D341Med (cell line): ENCODE data around the gene DMRT1.

Experiments used
- DNase-seq: peaks from one replicate; pipeline ENCODE4 v3.0.0; 2012; ENCODE audit warnings: low spot score

The DMRT1 gene

DNA sequence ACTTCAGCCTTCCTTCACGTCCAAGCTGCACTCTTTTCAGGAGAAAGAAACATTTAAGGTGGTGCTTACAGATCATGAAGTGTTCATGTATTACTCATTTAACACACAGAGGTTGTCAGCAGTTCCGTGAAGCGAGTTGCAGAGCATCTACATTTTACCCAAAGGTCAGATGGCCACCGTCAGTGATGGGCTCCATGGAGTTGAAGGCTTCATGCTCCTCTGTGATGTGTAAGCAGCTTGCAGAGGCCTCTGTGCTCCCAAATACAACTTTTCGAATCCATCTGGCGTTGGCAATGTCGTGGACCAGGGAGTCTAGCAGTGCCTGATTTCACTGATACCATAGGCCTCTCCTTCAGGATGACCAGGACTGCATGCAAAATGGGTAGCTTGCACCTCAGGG, 81.2 kb downstream of the DMRT1 start:
- no peak for DNase-seq

DNA sequence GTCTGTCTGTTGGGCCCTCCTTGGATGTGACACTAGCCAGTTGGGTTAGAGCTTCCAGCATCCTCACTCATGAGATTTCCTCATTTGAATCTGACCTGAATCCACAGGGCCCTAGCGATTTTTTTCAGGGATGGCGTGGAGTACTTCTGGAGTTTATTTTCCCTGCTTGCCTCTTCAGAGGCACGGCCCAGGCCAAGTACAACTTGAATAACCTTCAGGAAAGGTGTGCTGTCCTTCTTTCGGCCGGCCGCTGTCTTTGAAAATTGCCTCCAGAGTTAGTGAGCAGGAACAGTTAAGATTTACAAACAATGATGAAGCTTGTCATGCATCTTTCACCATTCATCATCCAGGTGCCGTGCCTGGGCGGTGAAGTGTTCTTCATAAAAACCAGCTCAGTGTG, 85.5 kb downstream of the DMRT1 start:
- no peak for DNase-seq

DNA sequence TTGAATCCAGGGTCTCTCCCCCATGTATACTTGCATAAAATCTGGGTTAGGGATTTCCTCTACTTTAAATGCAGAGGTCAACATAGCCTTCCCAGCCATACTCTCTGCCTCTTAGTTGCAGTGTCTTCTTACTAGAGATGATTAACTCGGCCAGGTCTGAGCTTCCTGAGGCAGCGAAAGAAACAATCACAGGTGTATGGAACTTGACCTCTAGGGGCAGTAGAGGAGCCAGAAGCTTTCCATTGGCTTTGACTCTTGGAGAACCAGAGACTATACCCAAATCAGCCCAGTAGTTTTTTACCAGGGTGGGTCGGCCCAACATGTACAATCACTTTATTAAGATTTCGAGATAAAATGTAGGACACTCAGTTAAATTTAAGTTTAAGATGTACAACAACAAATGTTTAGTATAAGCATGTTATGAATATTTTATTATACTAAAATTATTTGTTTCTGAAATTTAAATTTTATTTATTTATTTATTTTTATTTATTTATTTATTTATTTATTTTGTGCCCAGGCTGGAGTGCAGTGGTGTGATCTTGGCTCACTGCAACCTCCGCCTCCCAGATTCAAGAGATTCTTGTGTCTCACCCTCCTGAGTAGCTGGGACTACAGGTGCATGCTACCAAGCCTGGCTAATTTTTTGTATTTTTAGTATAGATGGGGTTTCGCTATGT, 87.0 kb downstream of the DMRT1 start:
- peak; percentile 60 for DNase-seq

DNA sequence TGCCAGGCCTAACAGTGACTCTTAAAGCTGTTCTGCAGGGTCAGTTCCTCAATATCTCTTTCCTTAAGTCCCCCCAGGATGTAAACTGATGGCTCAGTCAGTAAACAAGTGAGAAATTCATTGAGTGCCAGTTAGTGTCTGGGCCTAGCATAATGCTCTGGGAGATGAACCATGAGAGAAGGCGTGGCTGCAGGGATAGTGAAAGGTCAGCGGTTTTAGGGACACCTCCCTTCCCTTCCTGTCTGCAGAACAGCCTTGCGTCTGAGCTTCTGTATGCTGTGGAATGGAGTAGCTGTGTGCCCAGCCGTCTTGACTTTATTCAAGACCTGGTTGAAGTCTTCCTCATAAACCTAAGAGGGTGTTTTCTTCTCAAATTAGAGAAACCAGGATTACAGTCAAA, 88.2 kb downstream of the DMRT1 start:
- no peak for DNase-seq

DNA sequence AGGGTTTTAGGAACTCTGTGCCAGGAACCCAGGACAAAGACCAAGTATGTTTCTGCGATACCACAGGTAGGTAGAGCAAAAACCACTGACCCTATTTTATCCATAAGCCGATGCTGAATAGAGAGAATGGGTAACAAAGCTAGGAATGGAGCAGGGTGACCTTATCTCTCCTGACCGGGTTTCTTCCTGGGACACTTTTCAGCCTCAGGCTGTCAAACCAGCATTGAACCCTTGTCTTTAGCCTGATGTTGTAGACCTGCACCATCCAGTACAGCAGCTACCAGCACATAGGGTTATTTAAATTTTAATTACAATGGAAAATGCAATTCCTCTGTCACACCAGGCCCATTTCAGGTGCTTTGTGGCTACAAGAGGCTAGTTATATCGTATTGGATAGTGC, 91.9 kb downstream of the DMRT1 start:
- no peak for DNase-seq

DNA sequence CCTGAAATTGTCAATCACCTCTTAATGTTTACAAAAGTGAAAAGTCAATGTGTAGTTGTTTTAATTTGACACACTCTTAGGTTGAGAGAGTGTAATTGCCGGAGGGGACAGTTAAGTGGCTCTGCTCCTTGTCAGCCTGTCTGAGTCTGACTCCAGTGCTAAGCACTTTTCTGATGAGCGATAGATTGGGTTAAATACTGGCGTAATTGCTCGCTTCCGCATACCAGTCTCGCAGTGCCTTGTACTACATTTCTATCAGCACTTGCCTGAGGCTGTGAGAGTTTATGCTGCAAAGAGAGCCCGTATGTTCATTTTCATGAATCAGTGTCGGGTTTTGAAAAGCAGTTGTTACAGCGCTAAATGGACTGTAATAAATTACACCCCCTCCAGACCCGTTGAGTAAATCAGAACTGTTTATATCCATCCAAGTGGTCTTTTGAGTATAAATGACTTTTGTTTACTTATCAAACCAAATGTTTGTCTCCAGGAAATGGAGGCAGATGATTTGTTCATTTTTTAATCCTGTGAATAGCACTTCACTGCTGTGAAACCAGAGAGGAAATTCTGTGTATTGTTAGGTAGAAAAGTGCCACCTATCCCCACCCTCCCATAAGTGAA, 94.0 kb downstream of the DMRT1 start:
- DNase-seq: no peak

DNA sequence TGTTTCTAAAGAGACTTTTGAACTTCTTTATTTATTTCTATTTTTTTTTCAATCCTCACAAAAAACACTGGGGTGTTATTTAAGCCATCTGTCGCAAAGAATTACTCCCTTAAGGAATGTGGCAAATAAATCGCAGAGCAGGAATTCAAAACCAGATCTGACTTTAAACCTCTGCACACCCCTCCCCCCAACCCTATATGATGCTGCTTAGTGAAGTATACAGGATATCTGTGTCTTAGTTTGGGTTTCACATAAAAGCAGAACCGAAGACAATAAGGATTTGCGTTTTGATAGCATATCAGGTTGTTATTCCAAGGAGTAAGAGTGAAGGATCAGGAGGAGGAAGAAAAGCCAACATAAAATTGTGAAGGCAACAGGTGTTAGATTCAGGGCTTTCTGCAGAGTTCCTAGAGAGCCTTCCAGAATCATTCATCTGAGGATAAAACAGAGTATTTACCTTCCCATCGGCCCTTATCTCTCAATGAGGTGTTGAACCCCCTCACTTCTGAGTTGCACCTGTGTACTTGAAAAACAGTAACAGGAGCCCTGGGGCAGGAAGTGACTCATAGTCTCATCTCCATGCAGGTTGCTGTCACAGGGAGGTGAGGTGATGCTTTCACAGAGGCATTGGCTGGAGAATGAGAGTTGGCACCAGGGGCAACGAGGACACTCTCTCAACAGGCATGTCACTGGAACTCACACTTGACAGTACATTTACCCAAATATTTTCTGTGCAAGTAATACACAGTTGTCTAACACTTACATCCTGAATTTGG, 101.5 kb downstream of the DMRT1 start:
- DNase-seq: no peak

DNA sequence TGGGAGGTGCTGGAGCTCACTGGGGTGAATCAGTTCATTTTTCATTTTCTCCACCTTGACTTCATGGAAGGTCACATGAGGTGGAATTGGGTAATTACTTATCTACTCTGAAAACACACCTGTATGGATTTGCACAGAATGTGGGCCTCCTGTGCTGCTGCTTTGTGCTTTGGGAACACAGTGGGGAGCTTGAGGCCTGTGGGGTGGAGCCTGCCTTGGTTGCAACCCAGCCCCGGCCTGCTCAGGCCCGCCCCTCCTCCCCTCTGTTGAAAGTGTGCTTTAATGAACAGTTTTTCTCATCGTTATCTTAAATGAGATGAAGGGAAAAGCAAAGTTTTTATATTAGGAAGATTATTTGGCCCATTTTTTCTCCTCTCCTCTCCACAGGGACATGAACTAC, 106.5 kb downstream of the DMRT1 start:
- no peak for DNase-seq

DNA sequence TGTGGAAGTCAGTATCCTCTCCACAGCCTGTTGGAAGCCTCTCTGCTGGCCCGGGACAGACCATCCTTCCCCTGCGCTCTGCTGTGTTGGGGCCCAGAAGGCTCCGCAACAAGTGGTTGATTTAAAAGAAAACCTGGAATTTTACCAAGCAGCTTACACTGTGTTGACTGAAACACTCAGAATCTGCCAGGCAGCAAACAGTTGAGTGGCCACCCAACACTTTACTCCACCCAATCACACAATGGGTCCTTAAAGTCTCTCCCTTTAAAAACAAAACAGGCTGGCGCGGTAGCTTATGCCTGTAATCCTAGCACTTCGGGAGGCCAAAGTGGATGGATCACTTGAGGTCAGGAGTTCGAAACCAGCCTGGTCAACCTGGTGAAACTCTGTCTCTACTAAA, 107.0 kb downstream of the DMRT1 start:
- DNase-seq: no peak

DNA sequence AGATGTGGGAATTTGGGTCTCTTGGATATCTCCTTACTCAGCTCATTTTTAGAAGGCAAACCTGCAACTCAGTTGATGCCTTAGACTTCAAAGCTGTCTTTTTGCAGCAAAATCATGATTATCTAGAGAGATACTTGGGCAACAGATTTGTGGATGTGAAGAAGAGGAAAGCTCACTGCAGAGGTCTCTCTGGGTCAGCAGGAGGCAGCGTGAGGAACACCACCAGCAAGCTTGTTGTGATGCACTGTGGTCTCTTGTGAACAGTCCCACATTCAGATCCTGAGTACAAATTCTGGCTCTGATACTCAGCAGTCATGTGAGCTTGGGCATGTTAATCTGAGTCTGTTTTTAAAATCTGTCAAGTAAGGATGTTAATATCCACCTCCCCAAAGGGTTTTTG, 108.6 kb downstream of the DMRT1 start:
- no peak for DNase-seq

DNA sequence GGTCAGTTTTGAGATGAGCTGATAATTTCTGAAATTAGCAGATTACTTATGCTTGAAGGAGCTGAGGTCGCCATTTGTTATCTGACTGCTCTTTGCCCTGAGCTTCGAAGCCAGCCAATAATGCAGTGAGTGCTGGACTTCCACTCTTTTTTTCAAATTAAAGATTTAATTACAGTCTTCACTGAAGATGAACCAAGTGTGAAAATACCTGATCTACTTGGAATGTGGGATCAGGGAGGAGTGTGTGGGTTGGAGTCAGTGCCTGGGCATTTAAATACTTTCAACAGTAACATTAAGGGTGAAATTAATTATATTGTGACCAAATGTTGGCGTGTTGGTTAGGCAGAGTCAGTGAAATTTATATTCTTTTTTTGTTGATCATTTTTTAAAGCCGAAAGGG, 111.0 kb downstream of the DMRT1 start:
- no peak for DNase-seq

DNA sequence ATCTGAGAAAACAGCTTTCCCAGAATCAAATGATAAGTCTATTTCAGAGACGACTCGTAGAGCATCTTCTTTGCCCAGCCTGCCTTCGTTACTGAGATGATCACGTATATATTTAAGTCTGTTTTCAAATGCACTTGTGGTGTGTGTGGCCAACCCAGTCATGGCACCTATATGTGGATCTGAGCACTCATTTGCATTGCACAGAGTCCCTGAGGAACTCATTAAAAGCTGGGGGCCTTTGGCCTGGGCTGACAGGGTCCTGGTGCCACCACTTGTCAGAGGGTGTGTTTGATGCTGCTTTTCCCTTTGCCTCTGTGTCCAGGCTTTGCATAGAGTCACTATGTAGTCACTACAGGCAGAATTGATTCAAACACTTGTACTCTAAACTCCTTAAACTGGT, 117.6 kb downstream of the DMRT1 start:
- DNase-seq: no peak

DNA sequence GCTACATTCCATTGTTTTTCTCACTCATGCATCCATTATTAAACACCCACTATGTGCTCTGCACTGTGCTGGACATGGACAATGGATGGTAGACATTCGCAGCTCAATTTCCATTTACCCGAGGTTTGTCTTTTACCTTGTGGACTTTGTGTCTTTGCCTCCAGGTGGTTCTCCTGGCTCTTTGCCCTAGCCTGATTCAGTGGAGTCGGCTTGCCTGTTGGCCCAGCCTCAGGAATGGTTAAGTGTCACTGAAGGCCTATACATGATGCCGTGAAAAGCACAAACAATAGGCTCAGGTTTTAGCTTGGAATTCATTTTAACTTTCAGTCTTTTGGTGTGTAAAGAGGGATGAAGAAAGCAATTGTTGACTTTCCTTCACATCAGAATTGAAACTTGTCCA, 118.4 kb downstream of the DMRT1 start:
- DNase-seq: no peak

DNA sequence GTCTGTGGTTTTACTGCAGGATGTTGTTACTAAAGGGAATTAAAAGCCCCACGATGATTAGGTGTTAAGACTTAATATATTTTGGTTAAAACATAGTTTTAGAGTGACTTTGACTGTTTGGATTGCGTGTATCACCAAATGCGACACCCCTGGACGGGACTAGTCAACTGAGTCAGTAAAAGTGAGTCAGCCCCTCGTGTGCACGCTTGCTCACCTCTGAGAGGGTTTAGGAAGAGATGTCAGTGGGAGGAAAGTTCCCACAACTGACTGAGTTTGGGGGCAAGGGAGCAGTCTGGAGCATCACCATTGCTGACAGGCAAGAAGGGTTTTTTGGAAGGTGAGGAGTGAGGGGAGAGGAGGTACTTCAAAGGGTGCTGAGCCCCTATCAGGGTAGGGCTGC, 120.5 kb downstream of the DMRT1 start:
- DNase-seq: no peak

DNA sequence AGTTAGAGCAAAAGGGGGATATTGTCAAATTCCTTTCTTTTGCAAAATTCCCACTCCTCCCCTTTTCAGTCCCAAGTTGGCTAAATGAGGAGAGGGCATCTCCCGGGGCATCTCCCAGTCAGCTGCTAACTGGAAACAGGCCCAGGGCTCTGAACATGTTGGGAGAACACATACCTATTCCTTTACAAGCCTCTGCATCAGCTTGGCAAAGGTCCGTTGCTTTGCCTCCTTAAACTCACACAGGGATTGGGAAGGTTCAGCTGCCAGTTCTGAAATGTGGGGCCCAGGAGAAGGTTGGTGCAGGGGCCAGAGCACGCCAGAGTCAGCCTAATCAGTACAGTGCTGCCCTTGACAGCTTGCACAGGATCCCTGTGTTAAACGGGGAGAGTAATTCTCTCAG, 124.0 kb downstream of the DMRT1 start:
- DNase-seq: no peak

DNA sequence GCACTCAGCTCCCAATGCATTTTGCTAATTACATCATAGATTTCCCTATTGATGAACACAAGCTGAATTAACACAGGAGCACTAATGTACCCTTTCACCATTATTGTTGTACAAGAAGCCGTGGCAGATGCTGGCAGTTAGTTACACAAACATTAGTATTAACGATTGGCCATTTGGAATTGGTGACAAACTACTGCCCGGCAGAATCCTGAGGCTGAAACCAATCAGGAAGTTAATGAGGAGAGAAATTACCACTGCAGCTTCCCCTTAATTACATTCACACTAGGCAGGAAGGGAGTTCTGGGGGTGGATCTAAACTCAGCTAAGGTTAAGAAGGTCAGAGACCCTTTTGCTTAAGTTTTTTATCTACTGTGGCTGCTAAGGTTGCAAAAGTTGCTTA, 125.4 kb downstream of the DMRT1 start:
- no peak for DNase-seq

DNA sequence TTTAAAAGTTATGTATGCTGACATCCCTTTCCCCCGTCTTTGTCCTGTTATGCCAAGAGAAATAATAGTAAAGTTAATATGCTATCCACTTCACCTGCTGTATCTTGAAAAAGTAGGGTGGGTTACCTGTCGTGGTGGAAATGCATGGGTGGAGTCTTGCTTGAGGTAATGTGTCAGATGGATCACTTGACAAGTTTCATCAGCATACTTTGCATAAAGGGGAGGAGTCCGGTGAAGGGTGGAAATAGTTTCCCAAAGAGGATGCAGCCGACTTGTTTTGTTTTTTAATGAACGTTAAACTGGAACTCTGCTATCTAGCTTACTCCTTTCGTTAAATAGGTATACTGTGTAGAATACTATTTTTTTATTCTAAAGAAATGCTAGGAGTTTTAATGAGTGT, 125.9 kb downstream of the DMRT1 start:
- no peak for DNase-seq

DNA sequence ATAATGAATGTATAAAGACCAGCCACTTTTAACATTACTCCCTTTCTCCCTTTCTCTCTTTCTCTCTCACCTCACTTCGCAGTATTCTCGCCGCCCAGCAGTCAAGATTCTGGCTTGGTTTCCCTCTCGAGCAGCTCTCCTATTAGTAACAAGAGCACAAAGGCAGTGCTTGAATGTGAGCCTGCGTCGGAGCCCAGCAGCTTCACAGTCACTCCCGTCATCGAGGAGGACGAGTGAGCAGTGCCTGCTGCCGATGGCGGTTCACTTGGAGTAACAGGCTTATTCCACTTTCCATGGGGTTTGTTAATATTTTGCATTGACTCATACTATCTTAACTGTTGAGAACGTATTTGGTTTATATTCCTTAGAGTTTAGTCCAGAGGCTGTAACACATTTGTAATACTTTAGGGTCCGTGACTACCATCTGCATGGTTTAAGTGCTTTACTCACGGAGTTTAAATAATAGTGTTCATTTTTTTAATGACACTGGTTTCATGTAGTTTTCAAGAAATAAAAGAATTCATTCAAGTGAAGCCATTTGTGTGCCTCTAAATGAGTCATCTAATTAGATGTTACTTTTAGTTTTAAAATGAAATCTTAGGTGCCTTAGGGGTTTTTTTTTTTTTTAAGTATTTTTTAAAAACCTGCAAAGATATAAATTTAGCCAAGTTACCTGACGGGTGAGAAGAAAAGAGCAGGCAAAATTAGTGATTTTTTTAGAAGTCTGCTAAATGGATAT, 126.6 kb downstream of the DMRT1 start:
- DNase-seq: no peak

DNA sequence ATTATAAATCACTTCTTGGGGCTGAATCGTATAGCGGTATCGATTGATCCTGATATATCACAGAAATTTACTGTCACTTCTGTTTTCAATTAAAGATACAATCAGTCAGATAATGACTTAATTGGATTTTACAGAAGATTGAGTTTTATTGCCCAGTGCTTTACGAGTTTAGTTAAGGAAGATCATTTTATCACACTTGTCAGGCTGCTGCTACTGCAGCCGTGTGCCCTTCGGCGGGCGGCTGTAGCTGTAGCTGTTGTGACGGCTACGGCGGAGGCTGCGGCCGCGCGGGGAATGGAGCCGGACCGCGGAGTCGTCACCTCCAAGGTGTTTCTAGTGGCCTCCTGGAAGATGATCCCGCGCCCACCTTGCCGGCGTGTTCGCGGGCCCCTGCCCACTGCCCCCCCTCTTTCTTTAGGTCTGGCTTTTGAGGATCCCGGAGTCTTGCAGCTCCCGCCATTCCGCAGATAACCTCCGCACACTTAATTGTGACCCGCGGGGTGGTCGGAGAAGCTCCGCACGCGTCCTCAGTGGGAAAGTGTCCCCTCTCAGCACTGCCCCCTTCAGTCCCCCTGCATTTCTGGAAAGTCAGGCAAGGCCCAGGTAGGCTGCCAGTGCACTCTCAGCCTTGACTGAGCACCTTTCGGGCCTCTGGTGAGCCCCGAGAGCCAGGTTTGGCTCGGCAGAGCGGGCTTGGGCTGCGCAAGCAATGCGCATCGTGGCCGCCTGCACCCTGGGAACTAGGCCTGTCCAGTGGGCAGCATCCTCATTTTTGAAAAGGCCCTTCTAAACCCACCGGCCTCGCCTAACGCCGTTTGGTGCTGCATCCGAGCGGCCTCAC, 128.0 kb downstream of the DMRT1 start:
- DNase-seq: no peak

DNA sequence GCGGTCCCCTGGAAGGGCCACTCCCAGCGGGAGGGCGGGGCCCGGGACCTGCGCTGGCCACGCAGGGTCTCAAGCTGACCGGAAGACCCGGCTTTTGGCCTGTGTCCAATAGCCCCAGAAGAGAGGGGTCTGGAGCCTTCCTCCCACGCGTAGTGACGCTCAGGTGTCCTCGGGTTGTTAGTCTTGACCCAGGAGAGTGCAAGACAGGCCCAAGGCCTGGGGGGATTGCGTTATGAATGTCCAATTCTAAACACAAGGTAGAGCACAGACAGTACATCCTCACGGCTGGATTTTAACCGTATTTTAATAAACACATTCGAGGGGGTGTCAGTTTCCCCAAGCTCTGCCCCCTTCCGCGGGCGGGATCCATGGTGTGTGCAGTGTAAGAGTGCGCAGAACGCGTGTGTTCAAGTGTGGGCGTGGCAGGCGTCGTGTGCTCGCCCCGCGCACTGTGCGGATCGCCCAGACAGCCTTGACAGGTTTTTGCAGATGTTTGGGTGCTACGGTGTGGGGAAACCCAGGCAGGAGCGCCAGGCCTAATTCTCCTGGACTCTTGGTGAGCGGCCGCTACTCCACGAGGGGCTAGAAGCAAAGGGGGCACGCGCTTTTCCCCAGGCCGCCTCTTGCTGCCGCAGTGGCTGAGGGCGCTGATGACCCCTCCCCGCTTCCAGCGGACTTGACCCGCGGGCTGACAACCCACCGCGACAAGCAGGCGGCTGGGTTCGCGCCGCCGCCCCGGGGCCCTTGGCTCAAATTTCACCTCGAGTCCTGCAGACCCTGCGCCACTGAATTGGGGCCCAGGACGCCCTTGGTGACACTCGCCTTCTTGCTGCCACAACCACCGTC, 128.9 kb downstream of the DMRT1 start:
- no peak for DNase-seq

DNA sequence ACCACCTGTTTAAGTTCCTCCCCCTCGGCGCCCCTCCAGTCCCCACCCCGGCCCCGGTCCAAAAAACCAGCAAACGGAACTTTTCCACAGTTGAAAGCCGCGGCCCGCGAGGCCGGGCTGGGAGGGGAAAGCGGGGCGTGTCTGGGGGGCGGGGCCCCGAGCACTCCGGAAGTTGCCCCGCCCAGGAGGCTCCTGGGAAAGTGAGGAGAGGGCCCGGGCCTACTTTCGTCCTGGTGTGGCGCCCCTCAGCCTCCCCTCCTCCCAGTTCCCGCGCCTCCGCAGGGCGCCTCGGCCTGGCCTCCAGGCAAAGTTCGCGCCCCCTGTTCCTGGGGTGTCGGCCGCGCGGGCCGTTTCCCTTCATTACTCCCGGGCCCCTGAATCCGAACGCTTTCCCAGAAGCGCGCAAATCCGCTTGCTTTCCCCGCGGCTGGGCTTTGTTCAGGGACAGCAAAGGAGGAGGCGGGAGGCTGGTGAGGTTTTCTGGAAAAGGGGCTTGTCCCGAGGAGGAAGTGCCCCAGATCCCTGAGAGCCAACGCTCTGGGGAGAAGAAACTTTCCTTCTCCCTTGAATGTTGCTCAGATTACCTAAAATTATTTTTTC, 130.5 kb downstream of the DMRT1 start:
- DNase-seq: no peak
